GM23338 (cell line): ENCODE data around the gene SETBP1. TPM values are rescaled to one million over a fixed set of nuclear protein-coding genes. Genes with fewer than 3 reads are reported as not detected.

Experiments
- ATAC-seq: fragments of 200-7000 bp; cut with Tn5 transposase; 3 replicates; pipeline ENCODE4 v1.9.1; 2020
- DNase-seq: peaks from one replicate; pipeline ENCODE4 v3.0.0-alpha.2; 2015; ENCODE audit warnings: low spot score
- H2AFZ ChIP-seq: fragments of 200-600 bp; sonication (generic); 2 replicates; pipeline ENCODE4 v1.8.0; 2016; ENCODE audit warnings: antibody characterized with exemption, mild to moderate bottlenecking, moderate library complexity
- H3F3A ChIP-seq: fragments of 200-600 bp; sonication (generic); replicated peaks from 2 replicates; pipeline ENCODE4 v1.8.0; 2017; ENCODE audit warnings: antibody characterized with exemption, mixed run types, low read depth
- H3K27ac ChIP-seq: fragments of 200-600 bp; sonication (generic); 2 replicates; pipeline ENCODE4 v1.6.1; 2016; ENCODE audit warnings: low read depth
- H3K27me3 ChIP-seq: fragments of 200-600 bp; sonication (generic); 2 replicates; pipeline ENCODE4 v1.8.0; 2016; ENCODE audit warnings: mild to moderate bottlenecking, mixed run types, moderate library complexity; ENCODE audit not compliant: insufficient read depth
- H3K36me3 ChIP-seq: fragments of 200-600 bp; sonication (generic); 2 replicates; pipeline ENCODE4 v1.8.0; 2016; ENCODE audit warnings: mild to moderate bottlenecking; ENCODE audit not compliant: insufficient read depth
- H3K4me1 ChIP-seq: fragments of 200-600 bp; sonication (generic); 2 replicates; pipeline ENCODE4 v1.8.0; 2016; ENCODE audit warnings: mild to moderate bottlenecking, moderate library complexity; ENCODE audit not compliant: insufficient read depth
- H3K4me2 ChIP-seq: fragments of 200-600 bp; sonication (generic); 2 replicates; pipeline ENCODE4 v1.7.1; 2017; ENCODE audit warnings: mixed run types
- H3K4me3 ChIP-seq: fragments of 200-600 bp; sonication (generic); 2 replicates; pipeline ENCODE4 v1.6.1; 2016; ENCODE audit warnings: mixed run types
- H3K79me2 ChIP-seq: fragments of 200-600 bp; sonication (generic); replicated peaks from 2 replicates; pipeline ENCODE4 v1.8.0; 2017; ENCODE audit warnings: mild to moderate bottlenecking; ENCODE audit not compliant: insufficient read depth
- H3K9me2 ChIP-seq: fragments of 200-600 bp; sonication (generic); 2 replicates; pipeline ENCODE4 v1.8.0; 2017; ENCODE audit not compliant: insufficient read depth
- H4K20me1 ChIP-seq: fragments of 200-600 bp; sonication (generic); replicated peaks from 2 replicates; pipeline ENCODE4 v1.8.0; 2017; ENCODE audit warnings: mild to moderate bottlenecking; ENCODE audit not compliant: insufficient read depth
- H3K27ac Mint-ChIP-seq: 2 replicates; pipeline ENCODE4 v1.8.0; 2020; ENCODE audit warnings: inconsistent platforms, mild to moderate bottlenecking, moderate library complexity, mixed read lengths
- H3K27me3 Mint-ChIP-seq: 3 replicates; pipeline ENCODE4 v1.8.0; 2022; ENCODE audit warnings: low read depth, mild to moderate bottlenecking, moderate library complexity, mixed read lengths, inconsistent platforms; ENCODE audit not compliant: insufficient read depth, poor library complexity
- H3K36me3 Mint-ChIP-seq: 3 replicates; pipeline ENCODE4 v1.8.0; 2021; ENCODE audit warnings: low read depth, mild to moderate bottlenecking, inconsistent platforms, moderate library complexity, mixed read lengths
- H3K4me1 Mint-ChIP-seq: 3 replicates; pipeline ENCODE4 v1.8.0; 2020; ENCODE audit warnings: mild to moderate bottlenecking, inconsistent platforms, mixed read lengths
- H3K4me3 Mint-ChIP-seq: 3 replicates; pipeline ENCODE4 v1.8.0; 2021; ENCODE audit warnings: moderate library complexity, mild to moderate bottlenecking, inconsistent platforms, mixed read lengths
- H3K9me3 Mint-ChIP-seq: 3 replicates; pipeline ENCODE4 v1.8.0; 2020; ENCODE audit warnings: moderate library complexity, mild to moderate bottlenecking, inconsistent platforms, mixed read lengths
- CREB1 ChIP-seq: fragments of 250-450 bp; sonication (Bioruptor Pico); IDR thresholded peaks from 2 replicates; pipeline ENCODE4 v1.5.0; 2020; ENCODE audit warnings: low read depth, mild to moderate bottlenecking, moderate library complexity
- CTCF ChIP-seq, 2 experiments: fragments of 200-600 bp in 1 of 2; sonication (generic) in 1 of 2; conservative IDR thresholded peaks; 2 replicates each; pipeline versions ENCODE4 v1.5.1 to v1.6.1; 2016 to 2017; ENCODE audit warnings: antibody characterized with exemption in 2 of 2, low read depth in 2 of 2, mild to moderate bottlenecking in 2 of 2, moderate library complexity in 1 of 2
- ETS1 ChIP-seq: IDR thresholded peaks from 2 replicates; pipeline ENCODE4 v1.6.1; 2016; ENCODE audit warnings: antibody characterized with exemption
- EZH2 ChIP-seq: fragments of 200-600 bp; sonication (generic); IDR thresholded peaks from one replicate; pipeline ENCODE4 v1.8.0; 2017; ENCODE audit warnings: antibody characterized with exemption, mild to moderate bottlenecking, low read depth; ENCODE audit not compliant: unreplicated experiment
- EZH2phosphoT487 ChIP-seq: fragments of 200-600 bp; sonication (generic); IDR thresholded peaks from one replicate; pipeline ENCODE4 v1.8.1; 2018; ENCODE audit warnings: antibody characterized with exemption; ENCODE audit not compliant: unreplicated experiment
- JUNB ChIP-seq: IDR thresholded peaks from one replicate; pipeline ENCODE4 v1.6.1; 2016; ENCODE audit warnings: antibody characterized with exemption; ENCODE audit not compliant: unreplicated experiment
- NANOG ChIP-seq: IDR thresholded peaks from 2 replicates; pipeline ENCODE4 v1.6.1; 2016; ENCODE audit warnings: antibody characterized with exemption, borderline replicate concordance
- POLR2AphosphoS5 ChIP-seq: IDR thresholded peaks from 2 replicates; pipeline ENCODE4 v1.6.1; 2016; ENCODE audit warnings: antibody characterized with exemption, low read depth
- REST ChIP-seq: IDR thresholded peaks from one replicate; pipeline ENCODE4 v1.6.1; 2018; ENCODE audit warnings: antibody characterized with exemption; ENCODE audit not compliant: unreplicated experiment
- STAT1 ChIP-seq: IDR thresholded peaks from one replicate; pipeline ENCODE4 v1.6.1; 2016; ENCODE audit warnings: antibody characterized with exemption; ENCODE audit not compliant: unreplicated experiment
- ZNF114 ChIP-seq: fragments of 250-450 bp; sonication (Bioruptor Pico); IDR thresholded peaks from 2 replicates; pipeline ENCODE4 v1.5.0; 2020; ENCODE audit warnings: mild to moderate bottlenecking, moderate library complexity
- ZNF331 ChIP-seq: fragments of 250-450 bp; sonication (Bioruptor Pico); IDR thresholded peaks from 2 replicates; pipeline ENCODE4 v1.5.0; 2020; ENCODE audit warnings: low read depth, mild to moderate bottlenecking, moderate library complexity
- ZNF462 ChIP-seq: fragments of 250-450 bp; sonication (Bioruptor Pico); IDR thresholded peaks from 2 replicates; pipeline ENCODE4 v1.5.0; 2020; ENCODE audit warnings: mild to moderate bottlenecking, moderate library complexity
- polyA plus RNA-seq: library from polyadenylated mRNA; unstranded; fragments of >200 nt; fragmentation: Nextera tagmentation; extraction: Ambion mirVana; gene quantifications from 2 replicates; pipeline ENCODE4 v1.2.1, GENCODE V29; 2016
- total RNA-seq: library from RNA; depleted of rRNA; stranded (reverse); fragments of >200 nt; shearing (Covaris generic); gene quantifications from 2 replicates; pipeline ENCODE4 v1.2.3, GENCODE V29; 2014

Gene SETBP1
- total and polyA plus RNA-seq, 2 experiments from 2014 or later = 1.6 to 5.5 TPM

GRCh38 chr18:44885507-44885906 lies 204.8 kb downstream of the SETBP1 start:
- no peaks in the 10 kb centered on the region for H4K20me1 ChIP-seq
- H3K27me3 ChIP-seq = no peaks in the 10 kb centered on the region
- no peak for TF ChIP-seq ZNF114 (CRISPR knock-in tag)
- TF ChIP-seq POLR2AphosphoS5 = no peak
- TF ChIP-seq JUNB = no peak
- TF ChIP-seq REST = no peak
- no peak for TF ChIP-seq EZH2
- no peak for TF ChIP-seq ZNF462 (CRISPR knock-in tag)
- no peak for TF ChIP-seq STAT1
- no peak for TF ChIP-seq ZNF331 (CRISPR knock-in tag)
- TF ChIP-seq CREB1 (CRISPR knock-in tag) = no peak
- TF ChIP-seq ETS1 = no peak
- TF ChIP-seq EZH2phosphoT487 = no peak
- TF ChIP-seq CTCF (conservative IDR thresholded peaks at IDR 0.05; ENCODE audit: low read depth in 2 of 2) = no peak
- no peak for TF ChIP-seq NANOG
- peaks cover 2% of the 10 kb centered on the region for H3K27me3 Mint-ChIP-seq
- H3K36me3 ChIP-seq = no peaks in the 10 kb centered on the region; the same call in 1 of the 2 replicates
- peaks cover 6% of the 10 kb centered on the region; the same call in 2 of the 3 replicates for H3K36me3 Mint-ChIP-seq
- peaks cover 11% of the 10 kb centered on the region for H3K4me1 ChIP-seq
- H3K4me1 Mint-ChIP-seq = peaks cover 17% of the 10 kb centered on the region
- no peak overlapping the region for H3K4me3 Mint-ChIP-seq
- H3K27ac Mint-ChIP-seq = no peak overlapping the region
- no peak overlapping the region for H3K4me2 ChIP-seq
- H3K27ac ChIP-seq = no peak overlapping the region
- no peak overlapping the region for H3K4me3 ChIP-seq
- ATAC-seq = no peak
- H3K9me3 Mint-ChIP-seq = peaks cover 5% of the 10 kb centered on the region
- no peaks in the 10 kb centered on the region for H3K79me2 ChIP-seq
- peaks cover 5% of the 10 kb centered on the region; the same call in 1 of the 2 replicates for H3K9me2 ChIP-seq
- no peak for DNase-seq
- H2AFZ ChIP-seq = no peak overlapping the region
- H3F3A ChIP-seq = no peaks in the 10 kb centered on the region
